Nephron progenitor cell (in vitro differentiated cells): ENCODE measurements around the gene CHN2.

ENCODE experiments used
- DNase-seq: peaks from one replicate; pipeline ENCODE4 v3.0.0; 2021
- H3K27ac Mint-ChIP-seq: 2 replicates; pipeline ENCODE4 v1.8.0; 2021; ENCODE audit warnings: mild to moderate bottlenecking, moderate library complexity, mixed read lengths
- H3K27me3 Mint-ChIP-seq: 2 replicates; pipeline ENCODE4 v1.8.0; 2021; ENCODE audit warnings: mild to moderate bottlenecking, low read depth, mixed read lengths; ENCODE audit not compliant: poor library complexity
- H3K36me3 Mint-ChIP-seq: 2 replicates; pipeline ENCODE4 v1.8.0; 2021; ENCODE audit warnings: low read depth, mixed read lengths
- H3K4me1 Mint-ChIP-seq: 2 replicates; pipeline ENCODE4 v1.8.0; 2021; ENCODE audit warnings: mixed read lengths
- H3K4me3 Mint-ChIP-seq: 2 replicates; pipeline ENCODE4 v1.8.0; 2021; ENCODE audit warnings: mild to moderate bottlenecking, moderate library complexity, mixed read lengths
- H3K9me3 Mint-ChIP-seq: 2 replicates; pipeline ENCODE4 v1.8.0; 2021; ENCODE audit warnings: mild to moderate bottlenecking, moderate library complexity, mixed read lengths
- TF ChIP-seq, protein P1 (sequence below): fragments of 200-600 bp; sonication (generic); IDR thresholded peaks from 2 replicates; pipeline ENCODE4 v1.5.0; 2021; ENCODE audit warnings: antibody characterized with exemption

Gene CHN2

DNA sequence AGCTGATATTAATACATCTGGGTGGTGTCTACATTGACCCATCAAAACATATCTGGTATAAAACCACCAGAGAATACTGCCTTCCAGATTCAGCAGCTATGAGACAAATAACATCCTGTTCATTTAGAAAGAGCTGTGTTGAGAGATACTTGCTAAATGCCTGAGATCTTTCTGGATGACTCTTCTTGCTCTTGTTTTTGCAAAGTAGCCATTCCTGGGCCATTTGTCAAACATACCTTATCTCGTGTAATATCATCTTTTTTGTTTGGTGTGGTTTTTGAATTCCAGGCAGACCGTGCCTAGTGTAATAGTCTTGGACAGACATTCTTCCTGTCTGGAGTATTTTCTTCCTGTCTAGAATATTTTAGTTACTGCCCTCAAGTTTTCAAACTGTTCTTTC lies 294.4 kb downstream of the CHN2 start:
- no peak for DNase-seq
- Mint-ChIP-seq H3K27ac (no peak overlapping the region), H3K36me3 (no peaks in the 10 kb centered on the region), H3K4me1 (peaks cover 46% of the 10 kb centered on the region), H3K9me3 (no peaks in the 10 kb centered on the region), H3K27me3 (no peaks in the 10 kb centered on the region), H3K4me3 (no peak overlapping the region)
- TF ChIP-seq, protein P1, sequence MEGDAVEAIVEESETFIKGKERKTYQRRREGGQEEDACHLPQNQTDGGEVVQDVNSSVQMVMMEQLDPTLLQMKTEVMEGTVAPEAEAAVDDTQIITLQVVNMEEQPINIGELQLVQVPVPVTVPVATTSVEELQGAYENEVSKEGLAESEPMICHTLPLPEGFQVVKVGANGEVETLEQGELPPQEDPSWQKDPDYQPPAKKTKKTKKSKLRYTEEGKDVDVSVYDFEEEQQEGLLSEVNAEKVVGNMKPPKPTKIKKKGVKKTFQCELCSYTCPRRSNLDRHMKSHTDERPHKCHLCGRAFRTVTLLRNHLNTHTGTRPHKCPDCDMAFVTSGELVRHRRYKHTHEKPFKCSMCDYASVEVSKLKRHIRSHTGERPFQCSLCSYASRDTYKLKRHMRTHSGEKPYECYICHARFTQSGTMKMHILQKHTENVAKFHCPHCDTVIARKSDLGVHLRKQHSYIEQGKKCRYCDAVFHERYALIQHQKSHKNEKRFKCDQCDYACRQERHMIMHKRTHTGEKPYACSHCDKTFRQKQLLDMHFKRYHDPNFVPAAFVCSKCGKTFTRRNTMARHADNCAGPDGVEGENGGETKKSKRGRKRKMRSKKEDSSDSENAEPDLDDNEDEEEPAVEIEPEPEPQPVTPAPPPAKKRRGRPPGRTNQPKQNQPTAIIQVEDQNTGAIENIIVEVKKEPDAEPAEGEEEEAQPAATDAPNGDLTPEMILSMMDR = no peak

DNA sequence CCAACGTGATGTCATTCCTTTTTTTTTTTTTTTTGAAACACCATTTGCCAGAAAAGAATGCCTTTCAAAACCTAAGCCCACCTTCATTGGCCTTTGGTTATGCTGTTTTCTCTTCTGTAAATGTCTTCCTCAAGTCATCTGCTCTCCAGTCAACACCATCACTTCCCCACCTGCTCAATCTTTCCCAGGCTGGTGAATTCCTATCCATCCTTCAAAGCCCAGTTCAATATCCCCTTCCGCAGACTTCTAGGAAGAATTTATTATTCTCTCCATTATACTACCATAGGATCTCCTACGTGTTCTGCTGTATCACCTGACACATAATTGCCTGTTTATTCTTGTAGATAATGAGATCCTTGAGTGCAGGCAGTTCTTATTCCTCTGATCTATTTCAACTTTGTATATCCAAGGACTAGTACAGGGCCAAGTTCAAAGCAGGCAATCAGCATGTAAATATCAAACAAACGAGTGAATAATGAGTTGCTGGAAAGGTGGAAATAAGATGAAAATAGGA lies 295.6 kb downstream of the CHN2 start:
- Mint-ChIP-seq H3K27ac (no peak overlapping the region), H3K27me3 (no peaks in the 10 kb centered on the region), H3K9me3 (no peaks in the 10 kb centered on the region), H3K36me3 (no peaks in the 10 kb centered on the region), H3K4me1 (peaks cover 42% of the 10 kb centered on the region), H3K4me3 (no peak overlapping the region)
- no peak for DNase-seq
- TF ChIP-seq, protein P1 = no peak

DNA sequence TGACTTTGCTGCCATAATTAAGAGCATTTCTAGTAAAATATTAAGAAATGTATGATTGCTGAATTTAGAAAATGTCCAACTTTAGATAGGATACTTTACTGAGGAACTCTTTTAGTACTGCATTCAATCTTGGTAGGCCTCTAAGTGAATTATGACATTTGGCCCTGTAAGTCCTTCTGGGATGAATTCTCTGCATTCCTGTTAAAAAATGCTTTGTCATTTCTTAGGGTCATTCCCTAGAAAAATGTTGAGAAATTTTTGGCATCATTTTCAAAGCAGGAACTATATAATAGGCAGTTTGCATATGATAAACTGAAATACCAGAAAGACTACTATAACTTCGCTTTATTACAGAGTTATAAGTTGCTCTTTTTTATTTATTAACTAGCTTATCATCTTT lies 299.8 kb downstream of the CHN2 start:
- Mint-ChIP-seq H3K27me3 (peaks cover 3% of the 10 kb centered on the region), H3K36me3 (peaks cover 4% of the 10 kb centered on the region), H3K4me1 (peaks cover 7% of the 10 kb centered on the region), H3K27ac (no peak overlapping the region), H3K4me3 (no peak overlapping the region), H3K9me3 (no peaks in the 10 kb centered on the region)
- TF ChIP-seq, protein P1 = no peak
- DNase-seq = no peak

DNA sequence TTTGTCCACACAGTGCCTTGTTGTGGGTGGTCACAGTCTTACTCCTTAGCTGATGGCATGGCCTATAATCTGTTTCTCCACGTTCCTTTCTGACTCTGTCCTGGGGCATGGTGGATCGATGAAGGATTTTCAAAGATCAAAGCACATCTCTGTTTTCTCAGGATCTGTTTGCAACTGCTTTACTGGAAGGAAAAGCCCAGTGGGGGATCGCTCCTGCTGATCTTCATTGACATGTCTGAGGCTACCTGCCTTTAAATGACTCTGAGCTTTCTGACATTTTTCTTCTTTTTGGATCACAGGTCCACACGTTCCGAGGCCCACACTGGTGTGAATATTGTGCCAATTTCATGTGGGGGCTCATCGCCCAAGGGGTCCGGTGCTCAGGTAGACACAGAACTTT lies 301.1 kb downstream of the CHN2 start:
- Mint-ChIP-seq H3K36me3 (peaks cover 11% of the 10 kb centered on the region), H3K4me3 (no peak overlapping the region), H3K27ac (peak overlapping the region; percentile 68), H3K4me1 (peaks cover 7% of the 10 kb centered on the region), H3K9me3 (no peaks in the 10 kb centered on the region), H3K27me3 (peaks cover 3% of the 10 kb centered on the region)
- DNase-seq = no peak
- TF ChIP-seq, protein P1 = no peak

DNA sequence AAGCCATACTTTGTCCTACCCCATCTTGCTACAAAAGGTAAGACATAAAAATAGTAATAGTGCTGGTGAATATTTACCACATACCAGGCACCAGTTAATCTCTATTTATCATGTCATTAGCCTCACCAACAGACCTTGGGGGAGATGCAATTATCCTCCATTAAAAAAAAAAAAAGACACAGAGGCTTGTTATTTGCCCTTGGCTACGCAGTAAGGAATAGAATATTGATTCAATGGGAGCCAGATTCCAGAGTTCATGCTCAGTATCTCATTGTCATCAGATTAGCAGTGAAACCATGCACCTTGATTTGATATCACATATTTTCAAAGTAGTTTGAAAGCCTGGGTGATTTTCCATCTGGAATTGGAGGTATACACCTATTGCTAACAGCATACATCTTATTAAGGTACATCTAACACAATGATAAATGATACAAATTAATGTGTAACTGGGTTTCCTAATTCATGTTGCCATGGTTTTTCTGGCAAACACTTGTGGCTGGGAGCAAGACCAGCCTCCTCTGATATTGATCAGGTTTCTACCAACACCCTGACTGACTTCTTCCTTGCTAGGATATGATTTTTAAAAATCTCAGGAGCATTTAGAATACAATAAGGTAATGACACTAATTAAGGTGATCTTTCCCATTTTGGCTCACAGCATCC lies 301.9 kb downstream of the CHN2 start:
- no peaks in the 10 kb centered on the region for H3K9me3 Mint-ChIP-seq
- peaks cover 7% of the 10 kb centered on the region for H3K4me1 Mint-ChIP-seq
- H3K36me3 Mint-ChIP-seq = peaks cover 11% of the 10 kb centered on the region
- H3K27me3 Mint-ChIP-seq = peaks cover 6% of the 10 kb centered on the region
- no peak for DNase-seq
- TF ChIP-seq, protein P1 = no peak
- no peak overlapping the region for H3K27ac Mint-ChIP-seq
- no peak overlapping the region for H3K4me3 Mint-ChIP-seq

DNA sequence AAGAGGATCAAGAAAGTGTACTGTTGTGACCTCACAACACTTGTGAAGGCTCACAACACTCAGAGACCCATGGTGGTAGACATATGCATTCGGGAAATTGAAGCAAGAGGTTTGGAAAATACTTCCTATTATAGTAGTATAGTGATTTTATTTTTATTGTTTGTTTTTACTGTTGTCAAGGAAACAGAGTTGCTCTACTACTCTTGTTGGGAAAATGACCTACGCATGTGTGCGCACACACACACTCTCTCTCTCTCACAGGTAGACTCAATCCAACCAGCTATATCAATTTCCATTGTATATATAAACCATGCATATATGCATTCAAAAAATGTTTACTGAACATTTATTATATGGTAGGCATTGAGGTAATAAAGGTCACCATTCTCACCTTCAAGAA lies 305.4 kb downstream of the CHN2 start:
- H3K27ac Mint-ChIP-seq = no peak overlapping the region
- DNase-seq = no peak
- H3K4me1 Mint-ChIP-seq = peaks cover 12% of the 10 kb centered on the region

More for the DNA sequence above, 305.4 kb downstream of the CHN2 start:
- Mint-ChIP-seq H3K27me3 (peaks cover 10% of the 10 kb centered on the region), H3K4me3 (no peak overlapping the region), H3K9me3 (no peaks in the 10 kb centered on the region), H3K36me3 (peaks cover 11% of the 10 kb centered on the region)
- TF ChIP-seq, protein P1 = no peak
